Measurements from ENCODE around the gene SFSWAP. TPM values are rescaled to one million over a fixed set of nuclear protein-coding genes. Genes with fewer than 3 reads are reported as not detected.
A peak's percentile ranks its signal among the peaks of the same experiment; 100 is the strongest.

Gene SFSWAP
- polyA plus RNA-seq, 1 donor from 2014 or later: 56.6 TPM

DNA sequence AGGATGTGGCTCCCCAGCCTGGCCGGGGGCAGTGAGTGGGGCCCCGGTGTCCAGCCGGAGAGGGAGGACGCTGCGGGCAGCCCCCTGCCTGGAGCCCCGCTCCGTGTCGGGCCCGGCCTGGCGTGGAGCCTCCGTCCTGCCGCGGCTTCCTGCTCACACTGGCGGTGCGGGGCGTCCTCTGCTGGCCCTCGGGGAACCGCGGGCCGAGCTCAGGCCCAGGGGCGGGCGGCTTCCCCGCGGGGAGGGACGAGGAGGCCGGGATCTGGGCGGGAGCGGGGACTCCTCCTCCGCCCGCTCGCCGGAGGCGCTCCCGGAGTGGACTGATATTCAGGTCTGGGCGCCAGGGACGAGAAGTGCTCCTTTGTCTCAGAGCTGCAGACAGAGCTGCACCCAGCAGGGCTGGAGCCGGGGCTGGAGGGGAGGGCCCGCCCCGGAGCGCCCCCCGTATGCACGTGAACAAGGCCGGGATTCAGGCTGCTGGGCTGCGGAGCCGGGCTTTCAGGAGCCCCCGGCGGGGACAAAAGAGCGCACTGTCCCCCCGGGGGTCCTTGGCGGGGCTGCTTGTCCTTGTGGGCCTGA, 119.5 kb downstream of the SFSWAP start:
- Histone ChIP-seq H3K9me2 (ENCODE audit: insufficient read depth, low read length) (no peaks in the 10 kb centered on the region), H3K4me2 (ENCODE audit: low read length) (peak overlapping the region; percentile 86), H4K20me1 (ENCODE audit: insufficient read depth) (no peaks in the 10 kb centered on the region), H3K4me3 (ENCODE audit: low read length) (peak overlapping the region; percentile 82), H3K9me3 (ENCODE audit: low read length) (no peaks in the 10 kb centered on the region), H3K79me2 (replicated peaks; ENCODE audit: insufficient read depth, low read length) (peaks cover 17% of the 10 kb centered on the region), H3K27ac (ENCODE audit: low read length) (peak overlapping the region; percentile 61), H3F3A (ENCODE audit: insufficient read depth, low read length, poor library complexity, severe bottlenecking) (peaks cover 3% of the 10 kb centered on the region), H3K9ac (ENCODE audit: low read length) (peak overlapping the region; percentile 75), H3K36me3 (ENCODE audit: insufficient read depth, low read length) (no peaks in the 10 kb centered on the region), H2AFZ (ENCODE audit: low read depth, low read length) (peak overlapping the region; percentile 51), H3K27me3 (ENCODE audit: insufficient read depth, low read depth, low read length) (no peaks in the 10 kb centered on the region)
- TF ChIP-seq SMC3 (conservative IDR thresholded peaks at IDR 0.05; ENCODE audit: poor library complexity) (peak; percentile 66), RAD21 (conservative IDR thresholded peaks at IDR 0.05) (peak; percentile 76), EP300 (conservative IDR thresholded peaks at IDR 0.05; ENCODE audit: poor library complexity, severe bottlenecking) (no peak), POLR2AphosphoS5 (IDR thresholded peaks at IDR 0.05) (peak; percentile 12)
- TF ChIP-seq, protein P1, sequence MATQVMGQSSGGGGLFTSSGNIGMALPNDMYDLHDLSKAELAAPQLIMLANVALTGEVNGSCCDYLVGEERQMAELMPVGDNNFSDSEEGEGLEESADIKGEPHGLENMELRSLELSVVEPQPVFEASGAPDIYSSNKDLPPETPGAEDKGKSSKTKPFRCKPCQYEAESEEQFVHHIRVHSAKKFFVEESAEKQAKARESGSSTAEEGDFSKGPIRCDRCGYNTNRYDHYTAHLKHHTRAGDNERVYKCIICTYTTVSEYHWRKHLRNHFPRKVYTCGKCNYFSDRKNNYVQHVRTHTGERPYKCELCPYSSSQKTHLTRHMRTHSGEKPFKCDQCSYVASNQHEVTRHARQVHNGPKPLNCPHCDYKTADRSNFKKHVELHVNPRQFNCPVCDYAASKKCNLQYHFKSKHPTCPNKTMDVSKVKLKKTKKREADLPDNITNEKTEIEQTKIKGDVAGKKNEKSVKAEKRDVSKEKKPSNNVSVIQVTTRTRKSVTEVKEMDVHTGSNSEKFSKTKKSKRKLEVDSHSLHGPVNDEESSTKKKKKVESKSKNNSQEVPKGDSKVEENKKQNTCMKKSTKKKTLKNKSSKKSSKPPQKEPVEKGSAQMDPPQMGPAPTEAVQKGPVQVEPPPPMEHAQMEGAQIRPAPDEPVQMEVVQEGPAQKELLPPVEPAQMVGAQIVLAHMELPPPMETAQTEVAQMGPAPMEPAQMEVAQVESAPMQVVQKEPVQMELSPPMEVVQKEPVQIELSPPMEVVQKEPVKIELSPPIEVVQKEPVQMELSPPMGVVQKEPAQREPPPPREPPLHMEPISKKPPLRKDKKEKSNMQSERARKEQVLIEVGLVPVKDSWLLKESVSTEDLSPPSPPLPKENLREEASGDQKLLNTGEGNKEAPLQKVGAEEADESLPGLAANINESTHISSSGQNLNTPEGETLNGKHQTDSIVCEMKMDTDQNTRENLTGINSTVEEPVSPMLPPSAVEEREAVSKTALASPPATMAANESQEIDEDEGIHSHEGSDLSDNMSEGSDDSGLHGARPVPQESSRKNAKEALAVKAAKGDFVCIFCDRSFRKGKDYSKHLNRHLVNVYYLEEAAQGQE (IDR thresholded peaks at IDR 0.05; ENCODE audit: borderline replicate concordance): peak; percentile 40
- TF ChIP-seq, protein P2, sequence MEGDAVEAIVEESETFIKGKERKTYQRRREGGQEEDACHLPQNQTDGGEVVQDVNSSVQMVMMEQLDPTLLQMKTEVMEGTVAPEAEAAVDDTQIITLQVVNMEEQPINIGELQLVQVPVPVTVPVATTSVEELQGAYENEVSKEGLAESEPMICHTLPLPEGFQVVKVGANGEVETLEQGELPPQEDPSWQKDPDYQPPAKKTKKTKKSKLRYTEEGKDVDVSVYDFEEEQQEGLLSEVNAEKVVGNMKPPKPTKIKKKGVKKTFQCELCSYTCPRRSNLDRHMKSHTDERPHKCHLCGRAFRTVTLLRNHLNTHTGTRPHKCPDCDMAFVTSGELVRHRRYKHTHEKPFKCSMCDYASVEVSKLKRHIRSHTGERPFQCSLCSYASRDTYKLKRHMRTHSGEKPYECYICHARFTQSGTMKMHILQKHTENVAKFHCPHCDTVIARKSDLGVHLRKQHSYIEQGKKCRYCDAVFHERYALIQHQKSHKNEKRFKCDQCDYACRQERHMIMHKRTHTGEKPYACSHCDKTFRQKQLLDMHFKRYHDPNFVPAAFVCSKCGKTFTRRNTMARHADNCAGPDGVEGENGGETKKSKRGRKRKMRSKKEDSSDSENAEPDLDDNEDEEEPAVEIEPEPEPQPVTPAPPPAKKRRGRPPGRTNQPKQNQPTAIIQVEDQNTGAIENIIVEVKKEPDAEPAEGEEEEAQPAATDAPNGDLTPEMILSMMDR (IDR thresholded peaks at IDR 0.05; ENCODE audit: poor library complexity, severe bottlenecking): peak; percentile 71

DNA sequence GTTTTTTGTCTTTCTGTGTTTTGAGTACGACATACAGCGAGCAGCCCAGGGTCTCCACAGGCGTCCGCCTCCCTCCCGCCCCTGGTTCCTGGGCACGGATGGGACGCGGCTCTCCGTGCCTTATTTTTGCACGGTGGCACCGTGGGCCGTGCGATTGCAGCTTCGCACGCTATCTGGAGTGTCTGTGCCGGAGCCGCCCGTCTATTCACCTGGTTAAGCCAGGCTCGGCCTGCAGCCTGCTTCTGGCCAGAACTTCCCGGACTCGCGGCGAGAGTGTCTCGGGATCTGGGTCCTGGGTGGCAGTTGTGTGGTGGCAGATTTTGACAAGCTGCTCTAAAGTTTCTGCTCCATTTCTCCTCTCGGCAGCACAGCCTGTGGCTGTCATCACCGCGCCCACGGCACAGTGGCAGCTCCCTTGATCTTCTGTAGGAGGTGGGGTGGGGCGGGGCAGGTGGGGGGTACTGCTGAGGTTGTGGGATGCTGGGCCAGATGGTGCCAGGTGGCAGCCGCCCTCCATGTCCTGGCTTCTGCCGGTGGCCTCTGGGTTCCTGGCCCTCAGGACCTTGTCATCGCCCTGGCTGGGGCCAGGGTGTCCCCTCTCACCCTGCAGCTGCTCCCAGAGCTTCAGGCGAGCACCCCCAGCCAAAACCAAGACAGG, 120.2 kb downstream of the SFSWAP start:
- peak overlapping the region; percentile 61 for H3K27ac ChIP-seq (ENCODE audit: low read length)
- H3K4me3 ChIP-seq (ENCODE audit: low read length): peak overlapping the region; percentile 82
- no peaks in the 10 kb centered on the region for H3K36me3 ChIP-seq (ENCODE audit: insufficient read depth, low read length)
- peak overlapping the region; percentile 51 for H2AFZ ChIP-seq (ENCODE audit: low read depth, low read length)
- H3K9me2 ChIP-seq (ENCODE audit: insufficient read depth, low read length): no peaks in the 10 kb centered on the region
- TF ChIP-seq, protein P1 (IDR thresholded peaks at IDR 0.05; ENCODE audit: borderline replicate concordance): no peak
- TF ChIP-seq POLR2AphosphoS5 (IDR thresholded peaks at IDR 0.05) (no peak), EP300 (conservative IDR thresholded peaks at IDR 0.05; ENCODE audit: poor library complexity, severe bottlenecking) (no peak), TAF1 (IDR thresholded peaks at IDR 0.05; ENCODE audit: low read depth) (no peak), EZH2 (IDR thresholded peaks at IDR 0.05; ENCODE audit: borderline replicate concordance, insufficient read depth, low read length, poor library complexity, severe bottlenecking) (no peak), RAD21 (conservative IDR thresholded peaks at IDR 0.05) (no peak), MXI1 (conservative IDR thresholded peaks at IDR 0.05; ENCODE audit: poor library complexity, severe bottlenecking) (no peak), SMC3 (conservative IDR thresholded peaks at IDR 0.05; ENCODE audit: poor library complexity) (no peak)
- TF ChIP-seq, protein P2 (IDR thresholded peaks at IDR 0.05; ENCODE audit: poor library complexity, severe bottlenecking): no peak
- H3K79me2 ChIP-seq (replicated peaks; ENCODE audit: insufficient read depth, low read length): peaks cover 17% of the 10 kb centered on the region
- H4K20me1 ChIP-seq (ENCODE audit: insufficient read depth): no peaks in the 10 kb centered on the region
- H3F3A ChIP-seq (ENCODE audit: insufficient read depth, low read length, poor library complexity, severe bottlenecking): peaks cover 3% of the 10 kb centered on the region
- no peaks in the 10 kb centered on the region for H3K27me3 ChIP-seq (ENCODE audit: insufficient read depth, low read depth, low read length)
- H3K9me3 ChIP-seq (ENCODE audit: low read length): no peaks in the 10 kb centered on the region
- H3K9ac ChIP-seq (ENCODE audit: low read length): peak overlapping the region; percentile 75
- H3K4me2 ChIP-seq (ENCODE audit: low read length): no peak overlapping the region

Measured in neural cell (in vitro differentiated cells).